CD8-positive, alpha-beta memory T cell (primary cell): Measurements from ENCODE around the gene POM121C. TPM values are rescaled to one million over a fixed set of nuclear protein-coding genes. Genes with fewer than 3 reads are reported as not detected.
"Not testable (repeated sequence)": the region's sequence is repeated elsewhere in the genome, so short reads cannot be mapped to it uniquely, and the experiment has no call there.

ENCODE experiments used
- CTCF ChIA-PET: fragments of 350-600 bp; sonication (Branson Sonifier 250); formaldehyde crosslinking; loops from one replicate; lab custom pipeline; 2021; ENCODE audit warnings: antibody characterized with exemption; lab: Charles Lee
- POLR2A ChIA-PET: fragments of 350-600 bp; sonication (Branson Sonifier 250); formaldehyde crosslinking; loops from one replicate; lab custom pipeline; 2021; ENCODE audit warnings: antibody characterized with exemption; lab: Charles Lee
- DNase-seq, 5 donors: peaks; one replicate each; pipeline versions ENCODE4 v3.0.0 to v3.0.0-alpha.2; 2020 to 2022; ENCODE audit warnings: mixed read lengths in 1 of 5
- H3K27ac ChIP-seq: one replicate; pipeline ENCODE4 v1.7.0; 2013; ENCODE audit warnings: low read depth, mild to moderate bottlenecking, low read length, moderate library complexity
- H3K27me3 ChIP-seq: 2 replicates; pipeline ENCODE4 v1.7.0; 2013; ENCODE audit warnings: low read length, mild to moderate bottlenecking; ENCODE audit not compliant: insufficient read depth, poor library complexity, severe bottlenecking
- H3K36me3 ChIP-seq: 2 replicates; pipeline ENCODE4 v1.7.0; 2013; ENCODE audit warnings: mild to moderate bottlenecking, low read length, moderate library complexity; ENCODE audit not compliant: insufficient read depth
- H3K4me1 ChIP-seq: 2 replicates; pipeline ENCODE4 v1.7.0; 2013; ENCODE audit warnings: mild to moderate bottlenecking, low read length, moderate library complexity; ENCODE audit not compliant: insufficient read depth
- H3K4me3 ChIP-seq: 2 replicates; pipeline ENCODE4 v1.7.0; 2013; ENCODE audit warnings: mild to moderate bottlenecking, low read length
- H3K9me3 ChIP-seq: 2 replicates; pipeline ENCODE4 v1.7.0; 2013; ENCODE audit warnings: mild to moderate bottlenecking, low read length
- H3K27ac Mint-ChIP-seq, 8 donors: one replicate each; pipeline ENCODE4 v1.8.0; 2020 to 2021; ENCODE audit warnings: mixed read lengths in 8 of 8, mild to moderate bottlenecking in 6 of 8, inconsistent platforms in 3 of 8, moderate library complexity in 3 of 8
- H3K27me3 Mint-ChIP-seq, 2 donors: one replicate each; pipeline ENCODE4 v1.8.0; 2020 to 2021; ENCODE audit warnings: mixed read lengths in 2 of 2, mild to moderate bottlenecking in 1 of 2, moderate library complexity in 1 of 2
- H3K36me3 Mint-ChIP-seq, 3 donors: one replicate each; pipeline ENCODE4 v1.8.0; 2020 to 2021; ENCODE audit warnings: mixed read lengths in 3 of 3, inconsistent platforms in 1 of 3, mild to moderate bottlenecking in 1 of 3
- H3K4me1 Mint-ChIP-seq, 3 donors: one replicate each; pipeline ENCODE4 v1.8.0; 2020 to 2021; ENCODE audit warnings: mixed read lengths in 3 of 3, inconsistent platforms in 1 of 3, mild to moderate bottlenecking in 1 of 3
- H3K4me3 Mint-ChIP-seq, 7 donors: one replicate each; pipeline ENCODE4 v1.8.0; 2020 to 2021; ENCODE audit warnings: mixed read lengths in 7 of 7, mild to moderate bottlenecking in 6 of 7, moderate library complexity in 4 of 7, inconsistent platforms in 2 of 7
- H3K9me3 Mint-ChIP-seq, 5 donors: one replicate each; pipeline ENCODE4 v1.8.0; 2020 to 2022; ENCODE audit warnings: mixed read lengths in 5 of 5, mild to moderate bottlenecking in 3 of 5, moderate library complexity in 2 of 5, inconsistent platforms in 1 of 5
- polyA plus RNA-seq: library from polyadenylated mRNA; unstranded; fragments of 300-500 nt; fragmentation: Illumina TruSeq; gene quantifications from one replicate; pipeline ENCODE4 v1.2.3, GENCODE V29; 2021
- total RNA-seq, 2 experiments: library from RNA; stranded (reverse); gene quantifications; one replicate each; pipeline ENCODE4 v1.2.3, GENCODE V29; 2021

POM121C gene
- total RNA-seq (10 to 100 TPM; 64.5 to 64.6 TPM), polyA plus RNA-seq (28.0 TPM)

GRCh38 chr7:75485979-75486643 is at the start of gene POM121C:
Gene POM121C, minus strand, starts transcription at chr7:75486299. Its CDS starts 44,803 bp downstream, at chr7:75441496.
- H3K27me3 ChIP-seq, CTCF ChIA-PET, POLR2A ChIA-PET, H3K9me3 Mint-ChIP-seq, H3K4me1 ChIP-seq, H3K9me3 ChIP-seq, H3K27me3 Mint-ChIP-seq, H3K36me3 ChIP-seq: not testable (repeated sequence)
- H3K36me3 Mint-ChIP-seq: peaks cover 0 to 19% (median 3%) of the 10 kb centered on the region in 3 donors
- peaks cover 9 to 28% (median 12%) of the 10 kb centered on the region in 3 donors for H3K4me1 Mint-ChIP-seq
- peak; percentile 77 to 90 (median 81) for DNase-seq
- H3K27ac Mint-ChIP-seq: peak within 1 kb of the TSS; percentile 68 to 96 (median 86)
- H3K4me3 Mint-ChIP-seq: peak within 1 kb of the TSS; percentile 89 to 95 (median 91)
- H3K4me3 ChIP-seq: peak within 1 kb of the TSS; percentile 59
- peak within 1 kb of the TSS; percentile 67 for H3K27ac ChIP-seq

DNA sequence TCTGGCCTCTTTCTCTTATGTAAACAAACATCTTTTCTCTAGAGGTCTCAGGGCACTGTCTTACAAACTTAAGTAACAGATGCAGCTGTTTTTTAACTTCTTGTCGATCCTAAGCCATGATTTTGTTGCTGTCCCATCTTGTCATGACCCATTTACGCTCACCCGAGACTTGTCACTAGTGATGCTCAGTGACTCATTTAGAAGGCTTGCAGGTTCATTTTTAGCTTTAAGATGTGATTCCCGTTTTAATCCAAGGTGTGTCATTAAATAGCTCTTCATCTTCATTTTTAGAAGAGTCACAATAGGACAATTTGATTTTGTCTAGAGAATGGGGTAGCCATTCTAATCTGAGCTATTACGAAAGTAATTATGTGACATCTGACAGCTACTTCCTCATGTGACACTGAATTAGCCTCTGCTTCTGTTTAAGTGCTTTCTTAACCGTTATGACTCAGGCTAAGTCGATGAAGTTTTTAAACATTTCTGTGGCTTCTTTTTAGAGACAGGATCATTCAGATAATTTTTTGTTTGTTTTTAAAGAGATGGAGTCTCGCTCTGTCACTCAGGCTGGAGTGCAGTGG is 48.7 kb upstream of the POM121C start:
- H3K36me3 ChIP-seq: no peaks in the 10 kb centered on the region
- H3K4me3 ChIP-seq: no peak overlapping the region
- no peaks in the 10 kb centered on the region for H3K9me3 Mint-ChIP-seq
- no peak overlapping the region for H3K27ac Mint-ChIP-seq
- no peaks in the 10 kb centered on the region for H3K4me1 Mint-ChIP-seq
- no peaks in the 10 kb centered on the region for H3K4me1 ChIP-seq
- no peaks in the 10 kb centered on the region for H3K27me3 ChIP-seq
- DNase-seq: no peak
- no peaks in the 10 kb centered on the region for H3K9me3 ChIP-seq
- H3K4me3 Mint-ChIP-seq: no peak overlapping the region
- no peaks in the 10 kb centered on the region for H3K27me3 Mint-ChIP-seq
- H3K27ac ChIP-seq: no peak overlapping the region
- ChIA-PET CTCF (no interaction called here), POLR2A (no interaction called here)
- H3K36me3 Mint-ChIP-seq: peaks cover 0 to 25% (median 6%) of the 10 kb centered on the region in 3 donors

DNA sequence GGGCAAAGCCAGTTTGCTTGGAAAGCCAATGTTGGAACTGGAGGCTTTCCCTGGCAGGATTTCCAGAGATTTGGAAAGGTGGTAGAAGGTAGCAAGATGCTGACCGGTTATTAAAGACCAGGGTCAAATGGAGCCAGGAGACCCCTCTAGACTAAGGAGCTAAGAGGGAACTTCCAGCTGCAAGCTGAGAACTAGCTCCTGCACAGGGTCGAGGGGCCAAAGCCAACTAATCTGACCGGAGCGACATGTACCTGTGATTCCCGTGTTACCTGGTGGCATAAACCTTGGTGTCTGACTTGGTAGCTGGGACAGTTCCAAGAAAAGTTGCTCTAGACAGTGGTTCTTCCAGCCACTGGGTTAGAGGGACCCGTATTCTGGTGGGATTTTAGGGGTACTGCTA is 47.8 kb upstream of the POM121C start:
- H3K36me3 Mint-ChIP-seq: peaks cover 0 to 20% (median 2%) of the 10 kb centered on the region in 3 donors
- POLR2A ChIA-PET: no interaction called here
- Histone ChIP-seq H3K36me3 (no peaks in the 10 kb centered on the region), H3K4me1 (no peaks in the 10 kb centered on the region), H3K4me3 (no peak overlapping the region), H3K9me3 (no peaks in the 10 kb centered on the region), H3K27ac (no peak overlapping the region), H3K27me3 (no peaks in the 10 kb centered on the region)
- CTCF ChIA-PET: no interaction called here
- H3K27me3 Mint-ChIP-seq: no peaks in the 10 kb centered on the region
- no peak for DNase-seq
- no peaks in the 10 kb centered on the region for H3K9me3 Mint-ChIP-seq
- no peak overlapping the region for H3K4me3 Mint-ChIP-seq
- H3K27ac Mint-ChIP-seq: no peak overlapping the region
- H3K4me1 Mint-ChIP-seq: no peaks in the 10 kb centered on the region

DNA sequence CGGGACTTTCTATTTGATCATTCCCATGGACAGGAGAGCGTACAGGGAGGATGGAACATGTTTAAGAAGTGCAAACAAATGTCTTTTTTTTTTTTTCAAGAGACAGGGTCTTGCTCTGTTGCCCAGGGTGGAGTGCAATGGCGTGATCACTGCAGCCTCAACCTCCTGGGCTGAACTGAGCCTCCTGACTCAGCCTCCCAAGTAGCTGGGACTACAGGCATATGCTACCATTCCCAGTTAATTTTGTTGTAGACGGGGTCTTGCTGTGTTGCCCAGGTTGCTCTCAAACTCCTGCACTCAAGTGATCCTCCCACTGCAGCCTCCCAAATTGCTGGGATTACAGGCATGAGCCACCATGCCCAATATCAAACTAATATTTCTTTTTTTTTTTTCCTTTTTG is 46.5 kb upstream of the POM121C start:
- H3K4me1 ChIP-seq: no peaks in the 10 kb centered on the region
- Mint-ChIP-seq H3K27me3 (no peaks in the 10 kb centered on the region), H3K27ac (no peak overlapping the region), H3K4me1 (peaks cover 5 to 6% (median 6%) of the 10 kb centered on the region in 3 donors), H3K4me3 (no peak overlapping the region), H3K36me3 (peaks cover 0 to 14% (median 0%) of the 10 kb centered on the region in 3 donors), H3K9me3 (no peaks in the 10 kb centered on the region)
- no peaks in the 10 kb centered on the region for H3K9me3 ChIP-seq
- H3K27ac ChIP-seq: no peak overlapping the region
- H3K4me3 ChIP-seq: no peak overlapping the region
- DNase-seq: no peak
- H3K36me3 ChIP-seq: no peaks in the 10 kb centered on the region
- ChIA-PET CTCF (interaction anchor here (0.9 kb wide), 1 partner anchor 23 kb away, joined by 3 read pairs; no protein-coding TSS in a partner anchor), POLR2A (no interaction called here)
- no peaks in the 10 kb centered on the region for H3K27me3 ChIP-seq

- no peak overlapping the region for H3K27ac ChIP-seq
- Mint-ChIP-seq H3K27me3 (no peaks in the 10 kb centered on the region), H3K9me3 (no peaks in the 10 kb centered on the region), H3K4me3 (no peak overlapping the region), H3K27ac (peak overlapping the region in 1 of 8 donors; percentile 61), H3K4me1 (peaks cover 15 to 17% (median 15%) of the 10 kb centered on the region in 3 donors), H3K36me3 (peaks cover 0 to 15% (median 0%) of the 10 kb centered on the region in 3 donors)
- peaks cover 7% of the 10 kb centered on the region for H3K4me1 ChIP-seq
- no peak for DNase-seq
- no peaks in the 10 kb centered on the region for H3K27me3 ChIP-seq
- ChIA-PET POLR2A (no interaction called here), CTCF (interaction anchor here (0.9 kb wide), 1 partner anchor 24 kb away, joined by 3 read pairs; no protein-coding TSS in a partner anchor)
- no peaks in the 10 kb centered on the region for H3K9me3 ChIP-seq
- H3K4me3 ChIP-seq: no peak overlapping the region
- H3K36me3 ChIP-seq: no peaks in the 10 kb centered on the region
These were observed 45.3 kb upstream of the POM121C start for GRCh38 chr7:75531359-75531821.

DNA sequence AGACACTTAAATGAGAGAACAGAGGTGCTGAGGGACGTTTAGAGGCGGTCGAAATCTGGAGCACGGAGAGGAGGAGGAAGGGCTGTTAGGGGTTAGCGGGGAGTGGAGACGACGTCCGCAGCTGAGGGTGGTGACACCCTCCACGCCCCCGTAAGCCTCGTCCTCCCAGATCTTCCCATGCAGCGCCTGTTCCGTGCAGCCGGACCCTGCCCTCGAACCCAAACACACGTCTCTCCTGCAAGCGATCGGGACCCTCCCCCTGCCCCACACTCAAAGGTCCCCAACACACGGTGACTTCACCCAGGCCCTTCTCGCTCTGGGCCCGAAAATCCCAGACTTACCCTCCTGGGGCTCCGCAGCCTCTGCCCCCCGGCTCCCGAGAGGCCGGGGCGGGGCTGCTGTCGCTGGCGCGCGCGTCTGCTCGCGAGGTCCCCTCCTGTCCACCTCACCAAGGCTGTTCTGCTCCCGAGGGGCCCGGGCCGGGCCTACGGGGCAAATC is 41.2 kb upstream of the POM121C start:
- H3K36me3 ChIP-seq, POLR2A ChIA-PET, H3K9me3 ChIP-seq, DNase-seq, H3K27me3 ChIP-seq, CTCF ChIA-PET, H3K9me3 Mint-ChIP-seq, H3K27me3 Mint-ChIP-seq: not testable (repeated sequence)
- peaks cover 7 to 44% (median 15%) of the 10 kb centered on the region in 3 donors for H3K36me3 Mint-ChIP-seq
- Histone ChIP-seq H3K4me3 (peak overlapping the region; percentile 70), H3K4me1 (peaks cover 14% of the 10 kb centered on the region), H3K27ac (peak overlapping the region; percentile 61)
- H3K4me3 Mint-ChIP-seq: peak overlapping the region; percentile 85 to 95 (median 91)
- H3K27ac Mint-ChIP-seq: peak overlapping the region; percentile 71 to 96 (median 90)
- peaks cover 33 to 45% (median 41%) of the 10 kb centered on the region in 3 donors for H3K4me1 Mint-ChIP-seq

- peaks cover 29 to 69% (median 35%) of the 10 kb centered on the region in 3 donors for H3K36me3 Mint-ChIP-seq
- POLR2A ChIA-PET, H3K36me3 ChIP-seq, H3K27me3 ChIP-seq, H3K4me3 ChIP-seq, H3K27me3 Mint-ChIP-seq, CTCF ChIA-PET, DNase-seq, H3K27ac ChIP-seq, H3K9me3 ChIP-seq, H3K27ac Mint-ChIP-seq: not testable (repeated sequence)
- peak overlapping the region in 1 of 7 donors; percentile 42 for H3K4me3 Mint-ChIP-seq
- peaks cover 11% of the 10 kb centered on the region for H3K4me1 ChIP-seq
- H3K9me3 Mint-ChIP-seq: peaks cover 4 to 11% (median 5%) of the 10 kb centered on the region in 5 donors
- peaks cover 40 to 54% (median 52%) of the 10 kb centered on the region in 3 donors for H3K4me1 Mint-ChIP-seq
These were observed 35.6 kb upstream of the POM121C start for GRCh38 chr7:75521727-75522126.

- H3K27me3 Mint-ChIP-seq, H3K27ac Mint-ChIP-seq: not testable (repeated sequence)
These were observed 32.7 kb upstream of the POM121C start for GRCh38 chr7:75518842-75519241.

More at GRCh38 chr7:75518842-75519241, 32.7 kb upstream of the POM121C start:
- DNase-seq, H3K9me3 ChIP-seq, H3K36me3 ChIP-seq, H3K27ac ChIP-seq, H3K4me3 ChIP-seq, CTCF ChIA-PET, H3K4me1 ChIP-seq, POLR2A ChIA-PET, H3K27me3 ChIP-seq, H3K4me3 Mint-ChIP-seq: not testable (repeated sequence)
- Mint-ChIP-seq H3K9me3 (peaks cover 4 to 11% (median 5%) of the 10 kb centered on the region in 5 donors), H3K4me1 (peaks cover 26 to 34% (median 30%) of the 10 kb centered on the region in 3 donors), H3K36me3 (peaks cover 26 to 59% (median 33%) of the 10 kb centered on the region in 3 donors)
